Prostate gland (tissue), 2 donors: Measurements from ENCODE around the gene TEN1. TPM values are rescaled to one million over a fixed set of nuclear protein-coding genes. Genes with fewer than 3 reads are reported as not detected.

Experiments
- DNase-seq: peaks from one replicate; pipeline ENCODE4 v3.0.0-alpha.2; 2019; ENCODE audit warnings: low spot score
- H3K27ac ChIP-seq, 2 donors: fragments of 200-600 bp; sonication (generic); 2 replicates each; pipeline ENCODE4 v1.5.1; 2017 to 2019
- H3K27me3 ChIP-seq: fragments of 200-600 bp; sonication (generic); replicated peaks from 2 replicates; pipeline ENCODE4 v1.5.1; 2019; ENCODE audit not compliant: insufficient read depth
- H3K36me3 ChIP-seq, 2 donors: fragments of 200-600 bp; sonication (generic); 1 replicate in 1 of 2; 2 replicates in 1 of 2; pipeline versions ENCODE4 v1.5.1 to v1.8.1; 2017 to 2019
- H3K4me1 ChIP-seq: fragments of 200-600 bp; sonication (generic); replicated peaks from 2 replicates; pipeline ENCODE4 v1.5.1; 2019
- H3K4me3 ChIP-seq, 2 donors: fragments of 200-600 bp; sonication (generic); 2 replicates each; pipeline ENCODE4 v1.5.1; 2017 to 2019
- H3K9me3 ChIP-seq: fragments of 200-600 bp; sonication (generic); 2 replicates; pipeline ENCODE4 v1.5.1; 2017
- POLR2A ChIP-seq: fragments of 450-650 bp; IDR thresholded peaks from one replicate; pipeline ENCODE4 v1.6.1; 2016; ENCODE audit warnings: antibody characterized with exemption, mild to moderate bottlenecking
- POLR2AphosphoS5 ChIP-seq: sonication (generic); formaldehyde crosslinking; IDR thresholded peaks from one replicate; pipeline ENCODE4 v1.6.1; 2017; ENCODE audit warnings: antibody characterized with exemption
- WGBS: methylation state at CpG from one replicate; pipeline ENCODE4 v1.1.5; 2018; 5-methylcytosine and 5-hydroxymethylcytosine counted together
- intact Hi-C: fragments of 100-400 bp; cut with DNase I; formaldehyde crosslinking; loops from one replicate; pipeline ENCODE4 v1.14.2; 2022
- total RNA-seq, 2 donors: library from RNA; depleted of rRNA; stranded (reverse); fragments of >200 nt; gene quantifications; one replicate each; pipeline ENCODE4 v1.1.0, GENCODE V29; 2016
- TF ChIP-seq, protein P1 (sequence below), 4 experiments: fragments of 200-600 bp in 2 of 4; fragments of 450-650 bp in 2 of 4; sonication (generic) in 2 of 4; IDR thresholded peaks; 1 replicate in 3 of 4; 2 replicates in 1 of 4; pipeline ENCODE4 v1.5.1; 2016 to 2019; ENCODE audit warnings: antibody characterized with exemption in 4 of 4, mild to moderate bottlenecking in 2 of 4, moderate library complexity in 2 of 4

The TEN1 gene
- total RNA-seq, 2 donors from 2014 or later, result 20.9 to 25.1 TPM

DNA sequence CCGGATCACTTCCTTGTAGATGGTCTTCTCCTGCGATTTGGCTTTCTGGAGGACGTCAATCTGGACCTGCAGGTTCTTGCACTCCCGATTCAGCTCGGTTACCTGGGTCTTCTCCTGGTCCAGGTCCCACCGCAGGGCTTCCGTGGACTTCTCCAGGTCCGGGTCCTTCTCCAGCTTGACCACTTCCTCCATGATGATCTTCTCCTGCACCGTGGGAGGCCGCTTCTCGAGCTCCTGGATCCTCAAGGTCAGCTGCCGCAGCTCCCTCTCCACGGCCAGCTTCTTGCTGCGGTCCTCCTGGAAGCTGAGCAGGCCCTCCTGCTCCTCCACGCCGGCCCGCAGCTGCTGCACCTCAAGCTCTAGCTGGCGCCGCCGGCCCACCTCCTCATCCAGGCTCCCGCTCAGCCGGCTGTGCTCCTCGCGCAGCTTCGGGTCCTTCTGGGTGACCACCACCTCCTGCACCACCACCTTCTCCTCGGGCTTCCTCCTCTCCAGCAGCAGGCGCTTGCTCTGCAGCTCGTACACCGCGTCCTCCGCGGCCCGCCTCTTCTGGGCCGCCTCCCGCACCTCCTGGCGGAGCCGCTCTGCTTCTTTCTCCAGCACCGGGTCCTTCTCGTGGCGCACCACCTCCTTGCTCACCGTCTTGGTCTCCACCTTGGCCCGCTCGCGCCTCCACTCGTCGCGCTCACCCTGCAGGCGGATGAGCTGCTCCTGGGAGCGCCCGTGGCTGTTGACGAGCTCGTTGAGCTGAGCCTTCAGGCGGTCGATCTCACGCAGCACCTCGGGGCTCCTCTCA is 29.8 kb downstream of the TEN1 start:
- intact Hi-C loops, result no loop called here
- no peak for TF ChIP-seq POLR2A
- TF ChIP-seq, protein P1, sequence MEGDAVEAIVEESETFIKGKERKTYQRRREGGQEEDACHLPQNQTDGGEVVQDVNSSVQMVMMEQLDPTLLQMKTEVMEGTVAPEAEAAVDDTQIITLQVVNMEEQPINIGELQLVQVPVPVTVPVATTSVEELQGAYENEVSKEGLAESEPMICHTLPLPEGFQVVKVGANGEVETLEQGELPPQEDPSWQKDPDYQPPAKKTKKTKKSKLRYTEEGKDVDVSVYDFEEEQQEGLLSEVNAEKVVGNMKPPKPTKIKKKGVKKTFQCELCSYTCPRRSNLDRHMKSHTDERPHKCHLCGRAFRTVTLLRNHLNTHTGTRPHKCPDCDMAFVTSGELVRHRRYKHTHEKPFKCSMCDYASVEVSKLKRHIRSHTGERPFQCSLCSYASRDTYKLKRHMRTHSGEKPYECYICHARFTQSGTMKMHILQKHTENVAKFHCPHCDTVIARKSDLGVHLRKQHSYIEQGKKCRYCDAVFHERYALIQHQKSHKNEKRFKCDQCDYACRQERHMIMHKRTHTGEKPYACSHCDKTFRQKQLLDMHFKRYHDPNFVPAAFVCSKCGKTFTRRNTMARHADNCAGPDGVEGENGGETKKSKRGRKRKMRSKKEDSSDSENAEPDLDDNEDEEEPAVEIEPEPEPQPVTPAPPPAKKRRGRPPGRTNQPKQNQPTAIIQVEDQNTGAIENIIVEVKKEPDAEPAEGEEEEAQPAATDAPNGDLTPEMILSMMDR (IDR thresholded peaks at IDR 0.05), result no peak
- TF ChIP-seq POLR2AphosphoS5, result no peak
- WGBS, result 93% methylated on average over 56 of the region's 56 CpGs
- Histone ChIP-seq H3K4me1 (no peaks in the 10 kb centered on the region), H3K27ac (no peak overlapping the region), H3K9me3 (no peaks in the 10 kb centered on the region), H3K4me3 (no peak overlapping the region), H3K27me3 (no peaks in the 10 kb centered on the region), H3K36me3 (no peaks in the 10 kb centered on the region)
- no peak for DNase-seq

DNA sequence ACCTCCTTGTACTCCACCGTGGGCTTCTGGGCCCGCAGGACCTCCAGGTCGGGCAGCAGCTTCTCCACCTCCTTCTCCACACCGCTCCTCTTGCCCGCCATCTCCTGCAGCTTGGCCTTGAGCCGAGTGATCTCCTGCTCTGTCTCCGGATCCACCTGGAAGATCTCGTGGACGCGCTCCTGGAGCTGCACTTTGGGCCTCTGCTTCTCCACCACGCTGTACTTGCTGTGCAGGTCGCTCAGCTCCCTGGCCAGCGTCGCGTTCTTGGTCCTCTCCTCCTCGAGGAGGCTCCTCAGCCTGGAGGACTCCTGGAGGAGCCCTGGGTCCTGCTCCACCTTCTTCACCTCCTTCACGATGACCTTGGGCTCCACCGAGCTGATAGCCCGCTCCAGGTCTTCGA is 30.4 kb downstream of the TEN1 start:
- intact Hi-C loops, result no loop called here
- Histone ChIP-seq H3K36me3 (no peaks in the 10 kb centered on the region), H3K4me3 (no peak overlapping the region), H3K9me3 (no peaks in the 10 kb centered on the region), H3K27ac (no peak overlapping the region), H3K27me3 (no peaks in the 10 kb centered on the region), H3K4me1 (no peaks in the 10 kb centered on the region)
- 95% methylated on average over 20 of the region's 20 CpGs for WGBS
- no peak for TF ChIP-seq POLR2A
- DNase-seq, result no peak

DNA sequence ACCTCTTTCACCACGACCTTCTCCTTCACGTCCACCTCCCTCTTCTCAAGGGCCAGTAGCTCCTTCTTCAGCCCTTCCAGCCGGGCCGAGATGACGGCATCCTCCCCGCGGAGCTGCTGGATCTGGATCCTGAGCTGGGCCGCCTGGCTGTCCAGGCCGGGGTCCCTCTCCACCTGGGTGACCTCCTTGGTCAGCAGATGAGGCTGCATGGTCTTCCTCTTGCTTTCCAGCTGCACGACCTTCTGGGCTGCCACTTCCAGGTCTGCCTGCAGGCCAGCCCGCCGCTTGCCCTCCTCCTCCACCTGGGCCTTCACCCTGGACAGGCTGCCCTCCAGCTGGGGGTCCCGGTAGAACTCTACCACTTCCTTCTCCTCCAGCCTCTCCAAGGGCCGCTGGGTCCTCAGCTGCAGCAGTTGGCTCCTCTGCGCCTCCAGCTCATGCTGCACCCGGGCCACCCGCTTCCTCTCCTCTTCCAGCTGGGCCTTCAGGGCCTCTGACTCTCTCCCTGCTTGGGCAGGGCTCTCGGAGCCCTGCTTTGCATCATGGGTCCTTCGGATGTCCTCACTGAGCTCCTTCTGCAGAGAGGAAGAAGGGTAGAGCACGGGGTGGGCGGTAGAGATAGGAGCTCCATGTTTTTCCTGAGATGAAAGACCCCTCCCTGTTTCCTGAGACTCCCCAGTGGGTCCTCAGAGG is 31.1 kb downstream of the TEN1 start:
- Histone ChIP-seq H3K27me3 (no peaks in the 10 kb centered on the region), H3K9me3 (no peaks in the 10 kb centered on the region), H3K4me1 (no peaks in the 10 kb centered on the region), H3K36me3 (no peaks in the 10 kb centered on the region), H3K27ac (no peak overlapping the region), H3K4me3 (no peak overlapping the region)
- TF ChIP-seq POLR2AphosphoS5 (no peak), POLR2A (no peak)
- TF ChIP-seq, protein P1 (IDR thresholded peaks at IDR 0.05), result no peak
- DNase-seq, result no peak
- intact Hi-C loops, result loop anchor here (10.0 kb wide), 1 partner anchor 265 kb away; no protein-coding TSS in a partner anchor
- WGBS, result 92% methylated on average over 21 of the region's 21 CpGs

DNA sequence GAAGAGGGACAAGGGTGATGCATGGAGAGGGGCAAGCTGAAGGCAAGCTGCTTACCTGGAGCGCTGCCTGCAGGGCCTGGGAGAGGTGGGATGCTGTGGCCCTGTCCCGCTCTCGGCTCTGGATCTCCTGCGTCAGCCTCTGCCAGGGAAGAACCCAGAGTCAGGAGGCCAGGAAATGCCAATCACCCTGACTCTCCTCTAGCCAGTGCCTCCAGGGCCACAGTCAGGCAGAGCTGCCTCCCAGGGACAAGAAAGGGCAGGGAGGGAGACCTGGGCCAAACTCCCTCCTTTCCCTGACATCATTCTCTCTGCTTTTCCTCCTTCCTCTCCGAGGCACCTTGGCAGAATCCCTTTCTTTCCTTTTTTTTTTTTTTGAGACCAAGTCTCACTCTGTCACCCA is 32.9 kb downstream of the TEN1 start:
- intact Hi-C loops, result loop anchor here (10.0 kb wide), 1 partner anchor 263 kb away; no protein-coding TSS in a partner anchor
- no peaks in the 10 kb centered on the region for H3K27me3 ChIP-seq
- no peak overlapping the region for H3K4me3 ChIP-seq
- no peaks in the 10 kb centered on the region for H3K4me1 ChIP-seq
- H3K27ac ChIP-seq, result no peak overlapping the region
- no peak for TF ChIP-seq POLR2A
- TF ChIP-seq POLR2AphosphoS5, result no peak
- TF ChIP-seq, protein P1 (IDR thresholded peaks at IDR 0.05), result no peak
- H3K9me3 ChIP-seq, result no peaks in the 10 kb centered on the region
- no peak for DNase-seq
- 77% methylated on average over 5 of the region's 5 CpGs for WGBS
- no peaks in the 10 kb centered on the region for H3K36me3 ChIP-seq

DNA sequence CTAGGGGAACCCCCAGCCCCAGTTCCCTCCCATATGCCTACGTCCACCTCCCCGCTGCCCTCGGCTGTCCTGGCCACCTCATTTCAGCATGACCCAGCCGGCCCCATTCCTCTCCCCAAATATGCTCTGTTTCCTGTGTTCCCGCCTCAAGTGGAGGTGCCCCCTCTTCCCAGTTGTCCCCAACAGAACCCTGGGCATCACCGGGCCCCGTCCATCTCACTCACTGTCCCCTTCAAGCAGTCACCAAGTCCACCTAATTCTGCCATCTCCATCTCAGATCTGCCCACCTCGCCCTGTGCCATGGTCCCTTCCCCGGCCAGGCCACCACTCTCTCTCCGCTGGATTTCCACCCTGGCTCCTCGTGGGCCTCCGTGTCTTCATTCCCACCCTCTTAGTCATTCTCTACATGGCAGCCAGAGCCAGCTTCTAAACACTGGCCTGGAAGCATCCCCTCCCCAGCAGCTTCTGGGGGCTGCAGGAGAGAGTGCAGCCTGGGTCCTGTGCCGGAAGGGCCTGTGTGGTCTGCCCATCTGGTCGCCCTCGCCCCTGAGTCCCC is 34.4 kb downstream of the TEN1 start:
- no peak for DNase-seq
- no peak overlapping the region for H3K27ac ChIP-seq
- no peaks in the 10 kb centered on the region for H3K36me3 ChIP-seq
- intact Hi-C loops, result loop anchor here (10.0 kb wide), 1 partner anchor 261 kb away; no protein-coding TSS in a partner anchor
- 76% methylated on average over 15 of the region's 15 CpGs for WGBS
- no peak overlapping the region for H3K4me3 ChIP-seq
- H3K27me3 ChIP-seq, result no peaks in the 10 kb centered on the region
- H3K9me3 ChIP-seq, result no peaks in the 10 kb centered on the region
- TF ChIP-seq POLR2A (no peak), POLR2AphosphoS5 (no peak)
- TF ChIP-seq, protein P1 (IDR thresholded peaks at IDR 0.05), result no peak
- no peaks in the 10 kb centered on the region for H3K4me1 ChIP-seq
